ENCODE results near the gene METRN. TPM values are rescaled to one million over a fixed set of nuclear protein-coding genes. Genes with fewer than 3 reads are reported as not detected.

METRN gene
- total RNA-seq, 1 experiment from 2014 or later: 23.4 TPM

GRCh38 chr16:762595-763268 is 47.8 kb downstream of the METRN start:
- CTCF ChIA-PET: no interaction called here
- H3K36me3 ChIP-seq (ENCODE audit: control insufficient read depth, insufficient read depth, low read length): no peaks in the 10 kb centered on the region
- BruUV-seq (replicated peaks): no TSS peak
- intact Hi-C loops (cut with micrococcal nuclease; ENCODE audit: unreplicated experiment): no loop called here
- H3K27ac Mint-ChIP-seq (ENCODE audit: unreplicated experiment): no peak overlapping the region
- H3K27me3 Mint-ChIP-seq (ENCODE audit: insufficient read depth, unreplicated experiment): no peaks in the 10 kb centered on the region
- no peak overlapping the region for H3K4me3 ChIP-seq (ENCODE audit: low read depth, low read length)
- H3K36me3 Mint-ChIP-seq (ENCODE audit: insufficient read depth, unreplicated experiment): peaks cover 3% of the 10 kb centered on the region
- TF ChIP-seq CTCF (IDR thresholded peaks at IDR 0.05; ENCODE audit: insufficient read depth in 1 of 2, low read depth in 1 of 2, low read length in 1 of 2, severe bottlenecking in 1 of 2, unreplicated experiment in 1 of 2): no peak
- no peaks in the 10 kb centered on the region for H3K9me3 ChIP-seq
- H3K4me1 Mint-ChIP-seq (ENCODE audit: low read depth, unreplicated experiment): no peaks in the 10 kb centered on the region
- H3K9me3 Mint-ChIP-seq (ENCODE audit: unreplicated experiment): no peaks in the 10 kb centered on the region
- no peaks in the 10 kb centered on the region for H3K27me3 ChIP-seq (replicated peaks; ENCODE audit: control insufficient read depth, insufficient read depth, low read length)
- POLR2A ChIA-PET: no interaction called here
- H3K4me1 ChIP-seq: peaks cover 25% of the 10 kb centered on the region
- no peak for DNase-seq
- H3K4me3 Mint-ChIP-seq (ENCODE audit: unreplicated experiment): no peak overlapping the region

DNA sequence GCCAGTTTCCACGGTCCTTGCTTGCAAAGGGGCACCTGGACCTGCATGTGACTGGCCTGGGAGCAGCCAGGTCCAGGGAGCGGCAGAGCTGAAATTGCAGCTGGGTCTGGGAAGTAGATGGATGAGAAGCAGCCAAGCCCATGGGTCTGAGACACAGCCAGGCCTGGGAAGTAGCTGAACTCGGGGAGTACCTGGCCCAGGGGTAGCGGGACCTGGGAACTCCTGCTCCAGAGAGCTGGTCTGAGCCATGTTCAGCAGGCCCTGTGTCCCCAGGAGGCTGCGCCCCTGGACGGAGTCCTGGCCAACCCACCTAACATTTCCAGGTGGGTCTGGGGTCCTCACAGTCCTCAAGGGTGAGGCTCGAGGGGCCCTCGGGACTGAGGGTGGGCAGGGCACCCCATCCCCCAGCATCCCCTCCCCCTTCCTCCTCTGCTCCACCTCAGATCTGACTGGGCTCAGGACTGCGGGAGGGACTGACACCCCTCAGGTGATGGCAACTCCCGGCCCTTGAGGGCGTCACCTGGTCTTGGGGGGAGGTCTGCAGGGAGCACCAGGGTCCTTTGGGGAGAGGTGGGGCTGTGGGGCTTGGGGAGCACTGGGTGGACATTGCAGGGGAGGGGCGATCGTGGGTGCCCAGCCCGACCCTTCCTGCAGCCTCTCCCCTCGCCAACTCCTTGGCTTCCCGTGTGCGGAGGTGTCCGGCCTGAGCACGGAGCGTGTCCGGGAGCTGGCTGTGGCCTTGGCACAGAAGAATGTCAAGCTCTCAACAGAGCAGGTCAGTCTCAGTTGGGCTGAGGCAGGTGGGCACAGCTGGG is 48.7 kb downstream of the METRN start:
- no peak for TF ChIP-seq CTCF (IDR thresholded peaks at IDR 0.05; ENCODE audit: insufficient read depth in 1 of 2, low read depth in 1 of 2, low read length in 1 of 2, severe bottlenecking in 1 of 2, unreplicated experiment in 1 of 2)
- POLR2A ChIA-PET: no interaction called here
- H3K27ac Mint-ChIP-seq (ENCODE audit: unreplicated experiment): no peak overlapping the region
- no peaks in the 10 kb centered on the region for H3K27me3 Mint-ChIP-seq (ENCODE audit: insufficient read depth, unreplicated experiment)
- Histone ChIP-seq H3K9me3 (no peaks in the 10 kb centered on the region), H3K4me3 (ENCODE audit: low read depth, low read length) (no peak overlapping the region), H3K36me3 (ENCODE audit: control insufficient read depth, insufficient read depth, low read length) (no peaks in the 10 kb centered on the region), H3K4me1 (peaks cover 25% of the 10 kb centered on the region), H3K27me3 (replicated peaks; ENCODE audit: control insufficient read depth, insufficient read depth, low read length) (no peaks in the 10 kb centered on the region)
- intact Hi-C loops (cut with micrococcal nuclease; ENCODE audit: unreplicated experiment): no loop called here
- DNase-seq: no peak
- BruUV-seq (replicated peaks): no TSS peak
- no peaks in the 10 kb centered on the region for H3K4me1 Mint-ChIP-seq (ENCODE audit: low read depth, unreplicated experiment)
- no peaks in the 10 kb centered on the region for H3K36me3 Mint-ChIP-seq (ENCODE audit: insufficient read depth, unreplicated experiment)
- no peak overlapping the region for H3K4me3 Mint-ChIP-seq (ENCODE audit: unreplicated experiment)
- CTCF ChIA-PET: no interaction called here
- H3K9me3 Mint-ChIP-seq (ENCODE audit: unreplicated experiment): no peaks in the 10 kb centered on the region

DNA sequence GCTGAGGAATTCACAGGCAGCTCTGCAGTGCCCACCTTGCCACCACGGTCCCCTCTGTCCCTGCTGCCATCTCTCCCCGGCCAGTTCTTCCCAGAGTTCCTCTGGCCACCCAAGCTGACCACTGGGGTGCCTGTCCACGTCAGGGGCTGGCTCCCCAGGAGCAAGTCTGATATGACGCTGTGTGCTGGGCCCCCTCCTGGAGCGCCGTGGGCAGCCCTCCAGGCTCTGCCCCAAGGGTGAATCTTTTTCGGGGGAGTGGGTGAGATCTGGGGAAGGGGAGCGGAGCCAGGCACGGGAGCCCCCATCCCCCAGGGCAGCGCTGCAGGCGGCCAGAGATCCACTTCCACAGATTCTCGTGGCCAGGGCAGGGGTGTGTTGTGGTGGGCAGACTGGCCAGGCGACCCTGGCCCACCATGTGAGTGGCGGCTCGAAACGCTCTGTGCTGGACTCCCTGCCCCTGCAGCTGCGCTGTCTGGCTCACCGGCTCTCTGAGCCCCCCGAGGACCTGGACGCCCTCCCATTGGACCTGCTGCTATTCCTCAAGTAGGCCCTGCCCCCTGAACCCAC is 49.3 kb downstream of the METRN start:
- ChIA-PET POLR2A (no interaction called here), CTCF (no interaction called here)
- H3K27me3 ChIP-seq (replicated peaks; ENCODE audit: control insufficient read depth, insufficient read depth, low read length): no peaks in the 10 kb centered on the region
- BruUV-seq (replicated peaks): no TSS peak
- TF ChIP-seq CTCF (IDR thresholded peaks at IDR 0.05; ENCODE audit: insufficient read depth in 1 of 2, low read depth in 1 of 2, low read length in 1 of 2, severe bottlenecking in 1 of 2, unreplicated experiment in 1 of 2): no peak
- no peaks in the 10 kb centered on the region for H3K36me3 ChIP-seq (ENCODE audit: control insufficient read depth, insufficient read depth, low read length)
- Mint-ChIP-seq H3K4me3 (ENCODE audit: unreplicated experiment) (no peak overlapping the region), H3K27ac (ENCODE audit: unreplicated experiment) (no peak overlapping the region), H3K4me1 (ENCODE audit: low read depth, unreplicated experiment) (no peaks in the 10 kb centered on the region), H3K36me3 (ENCODE audit: insufficient read depth, unreplicated experiment) (no peaks in the 10 kb centered on the region), H3K9me3 (ENCODE audit: unreplicated experiment) (no peaks in the 10 kb centered on the region), H3K27me3 (ENCODE audit: insufficient read depth, unreplicated experiment) (no peaks in the 10 kb centered on the region)
- no peak overlapping the region for H3K4me3 ChIP-seq (ENCODE audit: low read depth, low read length)
- DNase-seq: no peak
- peaks cover 27% of the 10 kb centered on the region for H3K4me1 ChIP-seq
- intact Hi-C loops (cut with micrococcal nuclease; ENCODE audit: unreplicated experiment): no loop called here
- H3K9me3 ChIP-seq: no peaks in the 10 kb centered on the region

All from Caco-2 (cell line).